Measurements from ENCODE around the gene WDR20.
A peak's percentile ranks its signal among the peaks of the same experiment; 100 is the strongest.
"Not testable (repeated sequence)": the region's sequence is repeated elsewhere in the genome, so short reads cannot be mapped to it uniquely, and the experiment has no call there.

Gene WDR20

GRCh38 chr14:102222009-102222575 is 82.4 kb downstream of the WDR20 start:
- no peak for DNase-seq

GRCh38 chr14:102222751-102223150 is 83.1 kb downstream of the WDR20 start:
- no peak for DNase-seq

GRCh38 chr14:102223682-102224081 is 84.0 kb downstream of the WDR20 start:
- no peak for DNase-seq

GRCh38 chr14:102225386-102225785 is 85.7 kb downstream of the WDR20 start:
- DNase-seq, result no peak

GRCh38 chr14:102225936-102226335 is 86.2 kb downstream of the WDR20 start:
- no peak for DNase-seq

GRCh38 chr14:102226356-102227125 is 86.8 kb downstream of the WDR20 start:
- DNase-seq, result no peak

- DNase-seq, result no peak
Measured at GRCh38 chr14:102227184-102227964, 87.7 kb downstream of the WDR20 start.

GRCh38 chr14:102229071-102229738 is 89.5 kb downstream of the WDR20 start:
- no peak for DNase-seq

- no peak for DNase-seq
Measured at GRCh38 chr14:102229739-102230092, 90.0 kb downstream of the WDR20 start.

GRCh38 chr14:102230481-102231210 is 90.9 kb downstream of the WDR20 start:
- DNase-seq, result no peak

- DNase-seq, result no peak
Measured at GRCh38 chr14:102231476-102232347, 92.0 kb downstream of the WDR20 start.

- no peak for DNase-seq
Measured at GRCh38 chr14:102232348-102232625, 92.6 kb downstream of the WDR20 start.

- no peak for DNase-seq
Measured at GRCh38 chr14:102233081-102233480, 93.4 kb downstream of the WDR20 start.

- no peak for DNase-seq
Measured at GRCh38 chr14:102234331-102235264, 94.9 kb downstream of the WDR20 start.

- DNase-seq, result peak; percentile 86
Measured at GRCh38 chr14:102235275-102235897, 95.7 kb downstream of the WDR20 start.

GRCh38 chr14:102236026-102236425 is 96.3 kb downstream of the WDR20 start:
- no peak for DNase-seq

- DNase-seq, result no peak
Measured at GRCh38 chr14:102238131-102238530, 98.4 kb downstream of the WDR20 start.

GRCh38 chr14:102238766-102239165 is 99.1 kb downstream of the WDR20 start:
- no peak for DNase-seq

- no peak for DNase-seq
Measured at GRCh38 chr14:102239231-102239630, 99.5 kb downstream of the WDR20 start.

GRCh38 chr14:102240481-102240880 is 100.8 kb downstream of the WDR20 start:
- DNase-seq, result not testable (repeated sequence)
